ENCODE results near the gene HNRNPCL1. TPM values are rescaled to one million over a fixed set of nuclear protein-coding genes. Genes with fewer than 3 reads are reported as not detected.
"Not testable (repeated sequence)": the region's sequence is repeated elsewhere in the genome, so short reads cannot be mapped to it uniquely, and the experiment has no call there.

Gene HNRNPCL1
- not detected for polyA plus RNA-seq (ENCODE audit: insufficient read length)

GRCh38 chr1:12848620-12849019 is at the start of gene HNRNPCL1:
Gene HNRNPCL1, minus strand, starts transcription at chr1:12848720. Its CDS starts 431 bp downstream, at chr1:12848289.
- not testable (repeated sequence) for DNase-seq

- DNase-seq = not testable (repeated sequence)
Observed at GRCh38 chr1:12898170-12898569, 49.6 kb upstream of the HNRNPCL1 start, which contains the start of gene PRAMEF10. Gene PRAMEF10, minus strand, starts transcription at chr1:12898270. Its CDS starts 2,423 bp downstream, at chr1:12895847.

GRCh38 chr1:12886101-12886500 is 37.6 kb upstream of the HNRNPCL1 start, which contains the start of gene PRAMEF4:
Gene PRAMEF4, minus strand, starts transcription at chr1:12886201. Its CDS starts 2,807 bp downstream, at chr1:12883394.
- not testable (repeated sequence) for DNase-seq

- DNase-seq = not testable (repeated sequence)
Observed at GRCh38 chr1:12878453-12878852, 29.9 kb upstream of the HNRNPCL1 start.

- not testable (repeated sequence) for DNase-seq
Observed at GRCh38 chr1:12863131-12863880, 14.8 kb upstream of the HNRNPCL1 start.

- not testable (repeated sequence) for DNase-seq
Observed at GRCh38 chr1:12856786-12857185, 8.3 kb upstream of the HNRNPCL1 start, which contains the start of gene PRAMEF2. Gene PRAMEF2, plus strand, starts transcription at chr1:12857086. Its CDS starts 1,924 bp downstream, at chr1:12859010.

GRCh38 chr1:12851779-12852178 is 3.3 kb upstream of the HNRNPCL1 start:
- DNase-seq = no peak

GRCh38 chr1:12833251-12833650 is 15.3 kb downstream of the HNRNPCL1 start:
- DNase-seq = not testable (repeated sequence)

- DNase-seq = not testable (repeated sequence)
Observed at GRCh38 chr1:12831310-12831709, 17.2 kb downstream of the HNRNPCL1 start, which contains the start of gene PRAMEF11. Gene PRAMEF11, minus strand, starts transcription at chr1:12831410. Its CDS starts 2,621 bp downstream, at chr1:12828789.

GRCh38 chr1:12819061-12819460 is 29.5 kb downstream of the HNRNPCL1 start:
- not testable (repeated sequence) for DNase-seq

GRCh38 chr1:12811409-12811784 is 37.1 kb downstream of the HNRNPCL1 start:
- no peak for DNase-seq

GRCh38 chr1:12810691-12811408 is 37.7 kb downstream of the HNRNPCL1 start:
- DNase-seq = no peak

GRCh38 chr1:12809933-12810332 is 38.6 kb downstream of the HNRNPCL1 start:
- DNase-seq = no peak

GRCh38 chr1:12799730-12800129 is 48.8 kb downstream of the HNRNPCL1 start:
- DNase-seq = no peak

- no peak for DNase-seq
Observed at GRCh38 chr1:12798911-12799310, 49.6 kb downstream of the HNRNPCL1 start.

Other genes with a start within 250 kb of the HNRNPCL1 start
- 14.1 TPM for gene DHRS3, start 230.5 kb downstream of the HNRNPCL1 start, polyA plus RNA-seq (ENCODE audit: insufficient read length)
- gene AADACL4, start 204.6 kb downstream of the HNRNPCL1 start, polyA plus RNA-seq (ENCODE audit: insufficient read length) = 0.13 TPM
- not detected for gene AADACL3, start 132.6 kb downstream of the HNRNPCL1 start, polyA plus RNA-seq (ENCODE audit: insufficient read length)
- gene CFAP107, start 102.5 kb downstream of the HNRNPCL1 start, polyA plus RNA-seq (ENCODE audit: insufficient read length) = 0.09 TPM
- not detected for gene PRAMEF12, start 75.0 kb downstream of the HNRNPCL1 start, polyA plus RNA-seq (ENCODE audit: insufficient read length)
- gene PRAMEF1, start 57.3 kb downstream of the HNRNPCL1 start, polyA plus RNA-seq (ENCODE audit: insufficient read length) = not detected
- not detected for gene PRAMEF11, start 17.3 kb downstream of the HNRNPCL1 start, polyA plus RNA-seq (ENCODE audit: insufficient read length)
- gene PRAMEF2, start 8.4 kb upstream of the HNRNPCL1 start, polyA plus RNA-seq (ENCODE audit: insufficient read length) = not detected
- gene PRAMEF4, start 37.5 kb upstream of the HNRNPCL1 start, polyA plus RNA-seq (ENCODE audit: insufficient read length) = not detected
- gene PRAMEF10, start 49.5 kb upstream of the HNRNPCL1 start, polyA plus RNA-seq (ENCODE audit: insufficient read length) = not detected
- not detected for gene PRAMEF7, start 67.9 kb upstream of the HNRNPCL1 start, polyA plus RNA-seq (ENCODE audit: insufficient read length)
- not detected for gene PRAMEF6, start 98.9 kb upstream of the HNRNPCL1 start, polyA plus RNA-seq (ENCODE audit: insufficient read length)
- gene PRAMEF27, start 207.9 kb upstream of the HNRNPCL1 start, polyA plus RNA-seq (ENCODE audit: insufficient read length) = not detected
- not detected for gene HNRNPCL3, start 212.0 kb upstream of the HNRNPCL1 start, polyA plus RNA-seq (ENCODE audit: insufficient read length)
- not detected for gene PRAMEF25, start 222.1 kb upstream of the HNRNPCL1 start, polyA plus RNA-seq (ENCODE audit: insufficient read length)

Measured in hindlimb muscle (tissue), 1 donor.